ENCODE measurements around the gene FGFR3.

DNA sequence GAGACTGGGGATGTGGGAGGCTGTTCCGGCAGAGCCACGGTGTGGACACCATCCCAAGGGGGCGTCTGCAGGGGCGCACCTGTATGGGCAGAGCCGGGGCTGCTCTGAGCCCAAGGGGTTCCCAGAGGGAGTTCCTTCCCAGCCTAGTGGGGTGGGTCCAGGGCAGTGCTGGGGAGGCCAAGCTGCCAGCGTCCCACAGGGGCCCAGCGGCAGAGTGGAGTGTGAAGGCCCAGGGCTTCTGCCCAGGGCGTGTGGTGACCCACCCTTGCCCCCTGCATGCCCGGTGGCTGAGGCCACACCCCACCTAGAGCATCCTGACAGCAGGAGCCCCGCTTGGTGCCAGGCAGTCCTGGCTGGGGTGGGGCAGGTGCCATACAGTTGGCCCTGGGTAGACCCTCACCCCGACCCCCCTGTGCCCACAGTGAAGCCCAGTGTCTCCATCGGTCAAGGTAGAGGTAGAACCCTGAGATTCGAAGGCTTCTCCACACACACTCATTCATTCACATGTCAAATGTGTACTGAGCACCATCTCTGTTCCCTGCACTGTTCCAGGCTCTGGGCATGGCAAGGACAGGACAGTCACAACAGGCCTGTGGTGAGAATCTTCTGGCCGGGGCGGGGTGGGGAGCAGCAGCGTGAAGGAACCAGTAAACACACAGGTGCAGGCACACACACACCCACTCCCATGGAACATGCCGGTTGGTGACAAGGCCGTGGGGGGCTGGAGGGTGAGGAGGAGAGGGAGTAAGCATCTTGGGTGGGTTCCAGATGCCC, 42.5 kb upstream of the FGFR3 start:
- TF ChIP-seq, protein P1, sequence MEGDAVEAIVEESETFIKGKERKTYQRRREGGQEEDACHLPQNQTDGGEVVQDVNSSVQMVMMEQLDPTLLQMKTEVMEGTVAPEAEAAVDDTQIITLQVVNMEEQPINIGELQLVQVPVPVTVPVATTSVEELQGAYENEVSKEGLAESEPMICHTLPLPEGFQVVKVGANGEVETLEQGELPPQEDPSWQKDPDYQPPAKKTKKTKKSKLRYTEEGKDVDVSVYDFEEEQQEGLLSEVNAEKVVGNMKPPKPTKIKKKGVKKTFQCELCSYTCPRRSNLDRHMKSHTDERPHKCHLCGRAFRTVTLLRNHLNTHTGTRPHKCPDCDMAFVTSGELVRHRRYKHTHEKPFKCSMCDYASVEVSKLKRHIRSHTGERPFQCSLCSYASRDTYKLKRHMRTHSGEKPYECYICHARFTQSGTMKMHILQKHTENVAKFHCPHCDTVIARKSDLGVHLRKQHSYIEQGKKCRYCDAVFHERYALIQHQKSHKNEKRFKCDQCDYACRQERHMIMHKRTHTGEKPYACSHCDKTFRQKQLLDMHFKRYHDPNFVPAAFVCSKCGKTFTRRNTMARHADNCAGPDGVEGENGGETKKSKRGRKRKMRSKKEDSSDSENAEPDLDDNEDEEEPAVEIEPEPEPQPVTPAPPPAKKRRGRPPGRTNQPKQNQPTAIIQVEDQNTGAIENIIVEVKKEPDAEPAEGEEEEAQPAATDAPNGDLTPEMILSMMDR (IDR thresholded peaks at IDR 0.05): no peak
- TF ChIP-seq POLR2AphosphoS5 (IDR thresholded peaks at IDR 0.05; ENCODE audit: low read depth, low read length) (no peak), SIN3A (IDR thresholded peaks at IDR 0.05; ENCODE audit: borderline replicate concordance, insufficient read depth, low read depth, low read length) (no peak), TCF7L2 (IDR thresholded peaks at IDR 0.05; ENCODE audit: low read depth, low read length) (no peak)
- TF ChIP-seq, protein P2, sequence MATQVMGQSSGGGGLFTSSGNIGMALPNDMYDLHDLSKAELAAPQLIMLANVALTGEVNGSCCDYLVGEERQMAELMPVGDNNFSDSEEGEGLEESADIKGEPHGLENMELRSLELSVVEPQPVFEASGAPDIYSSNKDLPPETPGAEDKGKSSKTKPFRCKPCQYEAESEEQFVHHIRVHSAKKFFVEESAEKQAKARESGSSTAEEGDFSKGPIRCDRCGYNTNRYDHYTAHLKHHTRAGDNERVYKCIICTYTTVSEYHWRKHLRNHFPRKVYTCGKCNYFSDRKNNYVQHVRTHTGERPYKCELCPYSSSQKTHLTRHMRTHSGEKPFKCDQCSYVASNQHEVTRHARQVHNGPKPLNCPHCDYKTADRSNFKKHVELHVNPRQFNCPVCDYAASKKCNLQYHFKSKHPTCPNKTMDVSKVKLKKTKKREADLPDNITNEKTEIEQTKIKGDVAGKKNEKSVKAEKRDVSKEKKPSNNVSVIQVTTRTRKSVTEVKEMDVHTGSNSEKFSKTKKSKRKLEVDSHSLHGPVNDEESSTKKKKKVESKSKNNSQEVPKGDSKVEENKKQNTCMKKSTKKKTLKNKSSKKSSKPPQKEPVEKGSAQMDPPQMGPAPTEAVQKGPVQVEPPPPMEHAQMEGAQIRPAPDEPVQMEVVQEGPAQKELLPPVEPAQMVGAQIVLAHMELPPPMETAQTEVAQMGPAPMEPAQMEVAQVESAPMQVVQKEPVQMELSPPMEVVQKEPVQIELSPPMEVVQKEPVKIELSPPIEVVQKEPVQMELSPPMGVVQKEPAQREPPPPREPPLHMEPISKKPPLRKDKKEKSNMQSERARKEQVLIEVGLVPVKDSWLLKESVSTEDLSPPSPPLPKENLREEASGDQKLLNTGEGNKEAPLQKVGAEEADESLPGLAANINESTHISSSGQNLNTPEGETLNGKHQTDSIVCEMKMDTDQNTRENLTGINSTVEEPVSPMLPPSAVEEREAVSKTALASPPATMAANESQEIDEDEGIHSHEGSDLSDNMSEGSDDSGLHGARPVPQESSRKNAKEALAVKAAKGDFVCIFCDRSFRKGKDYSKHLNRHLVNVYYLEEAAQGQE (IDR thresholded peaks at IDR 0.05; ENCODE audit: insufficient read depth in 1 of 2, low read depth in 2 of 2, low read length in 1 of 2): no peak
